ENCODE measurements around the gene SLC13A5. TPM values are rescaled to one million over a fixed set of nuclear protein-coding genes. Genes with fewer than 3 reads are reported as not detected.
"Not testable (repeated sequence)": the region's sequence is repeated elsewhere in the genome, so short reads cannot be mapped to it uniquely, and the experiment has no call there.

The SLC13A5 gene
- total and polyA plus RNA-seq, 4 donors, result 0.10 to 0.36 TPM; not detected in 2

- WGBS, 2 donors, result 82 to 83% methylated on average over 18 of the region's 18 CpGs
- intact Hi-C loops (cut with DNase I), result no loop called here
- H3K4me1 ChIP-seq (ENCODE audit: control insufficient read depth in 1 of 2, insufficient read depth in 2 of 2, low read length in 2 of 2), result no peaks in the 10 kb centered on the region
- ATAC-seq (ENCODE audit: low FRiP score), result no peak
- DNase-seq, result no peak
- no peak overlapping the region for H3K27ac ChIP-seq (ENCODE audit: low read depth in 1 of 2, low read length in 2 of 2)
- no peak overlapping the region for H3K4me3 ChIP-seq (ENCODE audit: low read length in 2 of 2)
- peaks cover 9% of the 10 kb centered on the region for H3K9me3 ChIP-seq (ENCODE audit: control insufficient read depth, low read length)
- no peaks in the 10 kb centered on the region for H3K27me3 ChIP-seq (ENCODE audit: control insufficient read depth in 1 of 2, insufficient read depth in 2 of 2, low read length in 1 of 2)
- H3K36me3 ChIP-seq (ENCODE audit: control insufficient read depth in 1 of 2, insufficient read depth in 2 of 2, low read length in 1 of 2), result no peaks in the 10 kb centered on the region
Measured at GRCh38 chr17:6657633-6658287, 55.4 kb downstream of the SLC13A5 start.

DNA sequence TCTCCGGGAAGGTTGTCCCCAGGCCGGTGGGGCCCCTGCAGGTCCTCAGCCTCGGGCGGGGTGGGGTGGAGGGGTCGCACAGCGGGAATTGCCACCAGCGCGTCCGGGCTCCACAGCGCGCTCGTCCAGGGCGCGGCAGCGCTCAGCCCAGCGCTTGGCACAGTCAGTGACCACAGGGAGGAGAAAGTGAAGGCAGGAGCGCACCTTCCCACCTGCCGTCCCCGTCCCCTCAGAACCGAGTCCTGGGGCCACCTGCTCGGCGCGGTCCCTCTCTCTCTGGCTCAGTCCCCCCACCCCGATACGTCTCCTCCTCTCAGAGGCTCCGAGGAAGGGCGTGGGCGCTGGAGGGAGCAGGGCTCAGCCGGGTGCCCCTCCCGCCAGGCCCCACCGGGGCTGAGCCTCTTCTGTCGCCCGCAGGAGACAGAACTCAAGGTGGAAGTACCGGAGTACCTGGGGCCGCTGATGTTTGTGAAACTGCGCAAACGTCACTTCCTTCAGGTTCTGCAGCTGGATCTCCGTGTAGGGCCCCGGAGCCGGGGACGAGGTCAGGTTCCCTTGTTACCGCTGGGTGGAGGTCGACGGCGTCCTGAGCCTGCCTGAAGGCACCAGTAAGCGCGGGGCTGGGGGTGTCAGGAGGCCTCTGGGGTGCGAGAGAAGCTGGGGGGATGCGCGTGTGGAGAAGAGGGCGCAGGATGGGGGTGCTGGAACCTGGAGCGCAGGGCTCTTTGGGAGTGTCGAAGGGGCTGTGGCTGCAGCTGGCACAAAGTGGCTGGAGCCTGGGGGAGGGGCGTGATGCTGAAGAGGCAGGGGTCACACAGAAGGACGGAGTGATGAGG, 56.2 kb downstream of the SLC13A5 start:
- intact Hi-C loops (cut with DNase I); DNase-seq; H3K4me1 ChIP-seq (ENCODE audit: control insufficient read depth in 1 of 2, insufficient read depth in 2 of 2, low read length in 2 of 2); H3K9me3 ChIP-seq (ENCODE audit: control insufficient read depth, low read length); H3K36me3 ChIP-seq (ENCODE audit: control insufficient read depth in 1 of 2, insufficient read depth in 2 of 2, low read length in 1 of 2); H3K27ac ChIP-seq (ENCODE audit: low read depth in 1 of 2, low read length in 2 of 2); H3K4me3 ChIP-seq (ENCODE audit: low read length in 2 of 2); H3K27me3 ChIP-seq (ENCODE audit: control insufficient read depth in 1 of 2, insufficient read depth in 2 of 2, low read length in 1 of 2): not testable (repeated sequence)
- 6 to 7% methylated on average over 45 to 54 of the region's 55 CpGs for WGBS, 2 donors
- peak; percentile 6 for ATAC-seq (ENCODE audit: low FRiP score)

DNA sequence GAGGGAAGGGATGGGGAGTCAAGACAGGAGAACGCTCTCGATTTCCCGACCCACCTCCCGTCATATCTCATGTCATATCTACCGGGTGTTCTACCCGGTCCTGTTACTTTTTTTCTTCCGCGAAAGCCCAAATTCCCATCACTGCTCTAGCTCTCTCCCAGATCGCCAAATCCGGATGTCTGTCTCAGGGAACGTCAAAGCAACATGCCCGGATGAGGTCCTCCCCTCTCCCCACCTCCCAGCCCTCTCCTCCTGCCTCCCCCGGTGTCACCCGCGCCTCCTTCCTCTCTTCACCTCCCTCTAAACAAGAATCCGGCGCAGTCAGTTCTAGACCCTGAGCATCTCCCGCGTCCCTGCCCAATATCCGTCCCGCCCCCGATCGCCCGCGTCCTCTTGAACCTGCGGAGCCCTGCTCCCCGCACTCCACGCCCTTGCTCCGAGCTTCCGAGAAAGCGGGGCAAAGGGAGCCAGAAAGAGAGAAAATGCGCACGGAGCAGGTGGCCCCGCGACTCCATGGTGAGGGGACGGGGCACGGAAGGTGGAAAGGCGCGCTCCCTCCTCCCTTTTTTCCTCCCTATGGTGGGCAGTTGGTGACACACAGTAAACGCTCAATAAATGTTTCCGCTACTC, 57.3 kb downstream of the SLC13A5 start:
- H3K9me3 ChIP-seq (ENCODE audit: control insufficient read depth, low read length); H3K4me3 ChIP-seq (ENCODE audit: low read length in 2 of 2); intact Hi-C loops (cut with DNase I); H3K27me3 ChIP-seq (ENCODE audit: control insufficient read depth in 1 of 2, insufficient read depth in 2 of 2, low read length in 1 of 2); ATAC-seq (ENCODE audit: low FRiP score); DNase-seq; H3K36me3 ChIP-seq (ENCODE audit: control insufficient read depth in 1 of 2, insufficient read depth in 2 of 2, low read length in 1 of 2); H3K27ac ChIP-seq (ENCODE audit: low read depth in 1 of 2, low read length in 2 of 2); H3K4me1 ChIP-seq (ENCODE audit: control insufficient read depth in 1 of 2, insufficient read depth in 2 of 2, low read length in 2 of 2): not testable (repeated sequence)
- WGBS, 2 donors, result 2% methylated on average over 29 to 38 of the region's 41 CpGs

- ATAC-seq (ENCODE audit: low FRiP score), result no peak
- Histone ChIP-seq H3K36me3 (ENCODE audit: control insufficient read depth in 1 of 2, insufficient read depth in 2 of 2, low read length in 1 of 2) (no peaks in the 10 kb centered on the region), H3K9me3 (ENCODE audit: control insufficient read depth, low read length) (peaks cover 9% of the 10 kb centered on the region), H3K4me1 (ENCODE audit: control insufficient read depth in 1 of 2, insufficient read depth in 2 of 2, low read length in 2 of 2) (no peaks in the 10 kb centered on the region), H3K27me3 (ENCODE audit: control insufficient read depth in 1 of 2, insufficient read depth in 2 of 2, low read length in 1 of 2) (no peaks in the 10 kb centered on the region), H3K27ac (ENCODE audit: low read depth in 1 of 2, low read length in 2 of 2) (no peak overlapping the region), H3K4me3 (ENCODE audit: low read length in 2 of 2) (no peak overlapping the region)
- no peak for DNase-seq
- intact Hi-C loops (cut with DNase I), result no loop called here
- 9 to 26% methylated on average over 45 to 46 of the region's 46 CpGs for WGBS, 2 donors
Measured at GRCh38 chr17:6654841-6655731, 58.1 kb downstream of the SLC13A5 start.

GRCh38 chr17:6651919-6652452, 61.2 kb downstream of the SLC13A5 start:
- Histone ChIP-seq H3K27ac (ENCODE audit: low read depth in 1 of 2, low read length in 2 of 2) (peak overlapping the region in 1 of 2 donors; percentile 16), H3K27me3 (ENCODE audit: control insufficient read depth in 1 of 2, insufficient read depth in 2 of 2, low read length in 1 of 2) (no peaks in the 10 kb centered on the region), H3K36me3 (ENCODE audit: control insufficient read depth in 1 of 2, insufficient read depth in 2 of 2, low read length in 1 of 2) (peaks cover 2 to 3% of the 10 kb centered on the region in 2 donors), H3K9me3 (ENCODE audit: control insufficient read depth, low read length) (peaks cover 9% of the 10 kb centered on the region), H3K4me3 (ENCODE audit: low read length in 2 of 2) (peak overlapping the region in 1 of 2 donors; percentile 32), H3K4me1 (ENCODE audit: control insufficient read depth in 1 of 2, insufficient read depth in 2 of 2, low read length in 2 of 2) (no peaks in the 10 kb centered on the region)
- 3 to 6% methylated on average over 47 of the region's 47 CpGs for WGBS, 2 donors
- DNase-seq (peak; percentile 82 to 87), ATAC-seq (ENCODE audit: low FRiP score) (peak; percentile 86)
- intact Hi-C loops (cut with DNase I), result no loop called here

GRCh38 chr17:6651354-6651918, 61.7 kb downstream of the SLC13A5 start, which contains the start of the genes C17orf100 and MED31:
Gene C17orf100, plus strand, starts transcription at chr17:6651762. Its CDS starts 152 bp downstream, at chr17:6651914.
Gene MED31, minus strand, starts transcription at chr17:6651605. Its CDS starts 77 bp downstream, at chr17:6651528.
- peaks cover 9% of the 10 kb centered on the region for H3K9me3 ChIP-seq (ENCODE audit: control insufficient read depth, low read length)
- H3K27me3 ChIP-seq (ENCODE audit: control insufficient read depth in 1 of 2, insufficient read depth in 2 of 2, low read length in 1 of 2), result no peaks in the 10 kb centered on the region
- peak within 1 kb of the TSS in 1 of 2 donors; percentile 72 for H3K27ac ChIP-seq (ENCODE audit: low read depth in 1 of 2, low read length in 2 of 2)
- ATAC-seq (ENCODE audit: low FRiP score) (peak; percentile 98), DNase-seq (peak; percentile 97 to 99)
- 1% methylated on average over 35 of the region's 35 CpGs for WGBS, 2 donors
- H3K36me3 ChIP-seq (ENCODE audit: control insufficient read depth in 1 of 2, insufficient read depth in 2 of 2, low read length in 1 of 2), result peaks cover 2 to 4% of the 10 kb centered on the region in 2 donors
- intact Hi-C loops (cut with DNase I), result no loop called here
- no peaks in the 10 kb centered on the region for H3K4me1 ChIP-seq (ENCODE audit: control insufficient read depth in 1 of 2, insufficient read depth in 2 of 2, low read length in 2 of 2)
- H3K4me3 ChIP-seq (ENCODE audit: low read length in 2 of 2), result peak within 1 kb of the TSS; percentile 87 to 91

DNA sequence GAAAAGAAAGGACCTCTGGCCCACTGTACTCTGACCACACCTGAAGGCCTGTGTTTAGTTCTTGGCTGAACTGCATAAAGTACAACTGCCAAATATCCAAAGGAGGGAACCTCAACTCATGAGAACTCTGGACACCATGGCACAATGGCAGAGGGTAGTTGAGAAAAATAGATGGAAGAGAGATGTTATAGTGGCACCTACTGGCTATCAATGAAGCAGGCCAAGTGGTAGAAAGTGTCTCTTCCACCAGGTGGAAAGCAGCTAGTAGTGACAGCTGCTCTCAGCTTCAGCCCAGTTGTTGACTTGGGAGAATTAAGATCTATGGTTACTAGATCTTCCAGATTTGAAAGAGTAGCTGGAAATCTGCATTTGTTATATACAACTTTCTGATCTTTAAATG, 65.0 kb downstream of the SLC13A5 start:
- Histone ChIP-seq H3K27ac (ENCODE audit: low read depth in 1 of 2, low read length in 2 of 2) (no peak overlapping the region), H3K9me3 (ENCODE audit: control insufficient read depth, low read length) (no peaks in the 10 kb centered on the region), H3K4me1 (ENCODE audit: control insufficient read depth in 1 of 2, insufficient read depth in 2 of 2, low read length in 2 of 2) (no peaks in the 10 kb centered on the region), H3K4me3 (ENCODE audit: low read length in 2 of 2) (no peak overlapping the region), H3K36me3 (ENCODE audit: control insufficient read depth in 1 of 2, insufficient read depth in 2 of 2, low read length in 1 of 2) (peaks cover 2 to 4% of the 10 kb centered on the region in 2 donors), H3K27me3 (ENCODE audit: control insufficient read depth in 1 of 2, insufficient read depth in 2 of 2, low read length in 1 of 2) (no peaks in the 10 kb centered on the region)
- DNase-seq (no peak), ATAC-seq (ENCODE audit: low FRiP score) (no peak)
- intact Hi-C loops (cut with DNase I), result no loop called here
